Measurements from ENCODE around the gene ACACA.
"Not testable (repeated sequence)": the region's sequence is repeated elsewhere in the genome, so short reads cannot be mapped to it uniquely, and the experiment has no call there.

The ACACA gene

GRCh38 chr17:37092701-37093100, 313.9 kb downstream of the ACACA start:
- no peak for DNase-seq

GRCh38 chr17:37092071-37092470, 314.6 kb downstream of the ACACA start:
- no peak for DNase-seq

- DNase-seq: no peak
Measured at GRCh38 chr17:37090941-37091340, 315.7 kb downstream of the ACACA start.

- peak; percentile 58 for DNase-seq
Measured at GRCh38 chr17:37089956-37090355, 316.7 kb downstream of the ACACA start.

- DNase-seq: no peak
Measured at GRCh38 chr17:37088913-37089312, 317.7 kb downstream of the ACACA start.

GRCh38 chr17:37088459-37088858, 318.2 kb downstream of the ACACA start:
- DNase-seq: no peak

GRCh38 chr17:37087683-37088082, 319.0 kb downstream of the ACACA start:
- DNase-seq: no peak

GRCh38 chr17:37086948-37087347, 319.7 kb downstream of the ACACA start:
- DNase-seq: no peak

GRCh38 chr17:37086334-37086733, 320.3 kb downstream of the ACACA start:
- no peak for DNase-seq

- DNase-seq: no peak
Measured at GRCh38 chr17:37084372-37084771, 322.3 kb downstream of the ACACA start.

GRCh38 chr17:37083456-37083855, 323.2 kb downstream of the ACACA start:
- no peak for DNase-seq

GRCh38 chr17:37082985-37083384, 323.7 kb downstream of the ACACA start:
- no peak for DNase-seq

GRCh38 chr17:37082311-37082860, 324.2 kb downstream of the ACACA start:
- DNase-seq: no peak

GRCh38 chr17:37081287-37081686, 325.3 kb downstream of the ACACA start:
- DNase-seq: no peak

- DNase-seq: no peak
Measured at GRCh38 chr17:37079735-37080134, 326.9 kb downstream of the ACACA start.

- DNase-seq: no peak
Measured at GRCh38 chr17:37079065-37079708, 327.4 kb downstream of the ACACA start.

- DNase-seq: not testable (repeated sequence)
Measured at GRCh38 chr17:37073464-37073863, 333.2 kb downstream of the ACACA start.

- no peak for DNase-seq
Measured at GRCh38 chr17:37069087-37069486, 337.5 kb downstream of the ACACA start.

GRCh38 chr17:37068266-37068665, 338.4 kb downstream of the ACACA start:
- no peak for DNase-seq

- no peak for DNase-seq
Measured at GRCh38 chr17:37067555-37068111, 339.0 kb downstream of the ACACA start.

- no peak for DNase-seq
Measured at GRCh38 chr17:37066322-37067255, 340.0 kb downstream of the ACACA start.

GRCh38 chr17:37065486-37066321, 340.9 kb downstream of the ACACA start:
- no peak for DNase-seq

GRCh38 chr17:37064956-37065355, 341.7 kb downstream of the ACACA start:
- no peak for DNase-seq

All from COR-L47 (cell line).